ENCODE measurements around the gene ISLR2. TPM values are rescaled to one million over a fixed set of nuclear protein-coding genes. Genes with fewer than 3 reads are reported as not detected.

The ISLR2 gene
- polyA plus RNA-seq, 1 donor (not counting 4 experiments of a cell fraction or from before 2014, with no cell fraction given) = not detected

DNA sequence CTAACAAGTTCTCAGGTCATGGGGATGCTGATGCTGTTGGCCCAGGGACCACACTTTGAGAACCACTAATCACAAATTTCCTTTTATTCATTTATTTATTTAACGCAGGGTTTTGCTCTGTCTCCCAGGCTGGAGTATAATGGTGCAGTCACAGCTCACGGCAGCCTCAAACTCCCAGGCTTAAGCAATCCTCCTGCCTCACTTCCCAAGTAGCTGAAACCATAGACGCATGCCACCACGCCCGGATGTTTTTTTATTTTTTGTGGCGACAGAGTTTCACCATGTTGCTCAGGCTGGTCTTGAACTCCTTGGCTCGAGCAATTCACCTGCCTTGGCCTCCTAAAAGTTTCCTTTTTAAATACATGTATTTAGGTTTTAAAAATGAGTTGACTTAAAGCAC, 20.7 kb upstream of the ISLR2 start:
- no peaks in the 10 kb centered on the region for H3K4me1 ChIP-seq (ENCODE audit: control insufficient read depth, extremely low read depth, insufficient read depth, low read length)
- no peak for TF ChIP-seq CTCF (optimal IDR thresholded peaks at IDR 0.05 in 1 of 3, IDR thresholded peaks at IDR 0.05 in 1 of 3, conservative IDR thresholded peaks at IDR 0.05 in 1 of 3; ENCODE audit: extremely low read depth in 1 of 3, insufficient read depth in 2 of 3, low read length in 3 of 3)
- TF ChIP-seq EZH2 (IDR thresholded peaks at IDR 0.05; ENCODE audit: low read length) = no peak
- no peak overlapping the region for H3K4me3 ChIP-seq (ENCODE audit: control insufficient read depth in 2 of 3, extremely low read depth in 1 of 3, insufficient read depth in 2 of 3, low read depth in 1 of 3, low read length in 3 of 3)
- H2AFZ ChIP-seq (ENCODE audit: control insufficient read depth, low read length) = no peak overlapping the region
- H3K9me3 ChIP-seq (ENCODE audit: control insufficient read depth, low read depth, low read length) = no peaks in the 10 kb centered on the region
- H3K36me3 ChIP-seq (ENCODE audit: control insufficient read depth in 2 of 2, extremely low read depth in 1 of 2, insufficient read depth in 2 of 2, low read length in 2 of 2) = no peaks in the 10 kb centered on the region
- no peaks in the 10 kb centered on the region for H3K9me1 ChIP-seq (ENCODE audit: control insufficient read depth, extremely low read depth, insufficient read depth, low read length)
- no peak overlapping the region for H3K4me2 ChIP-seq (ENCODE audit: control insufficient read depth, extremely low read depth, insufficient read depth, low read depth, low read length)
- no peak overlapping the region for H3K9ac ChIP-seq (ENCODE audit: control insufficient read depth, extremely low read depth, insufficient read depth, low read length)
- DNase-seq (ENCODE audit: low read depth, low spot score) (no peak), FAIRE-seq (no peak)
- no peak overlapping the region for H3K27ac ChIP-seq (ENCODE audit: control insufficient read depth, insufficient read depth, low read length)
- no peaks in the 10 kb centered on the region for H3K79me2 ChIP-seq (ENCODE audit: control insufficient read depth, insufficient read depth, low read length)
- H4K20me1 ChIP-seq (ENCODE audit: control insufficient read depth, extremely low read depth, insufficient read depth, low read length) = no peaks in the 10 kb centered on the region
- no peaks in the 10 kb centered on the region for H3K27me3 ChIP-seq (ENCODE audit: control insufficient read depth, extremely low read depth, insufficient read depth, low read length)
- dilution Hi-C loops (cut with MboI; ENCODE audit: extremely low pct_ligation_motif_present, low sequenced_read_pairs) = no loop called here

GRCh38 chr15:74120426-74120825, 10.0 kb upstream of the ISLR2 start:
- Histone ChIP-seq H2AFZ (ENCODE audit: control insufficient read depth, low read length) (no peak overlapping the region), H3K27me3 (ENCODE audit: control insufficient read depth, extremely low read depth, insufficient read depth, low read length) (peaks cover 34% of the 10 kb centered on the region), H3K9me3 (ENCODE audit: control insufficient read depth, low read depth, low read length) (no peaks in the 10 kb centered on the region), H4K20me1 (ENCODE audit: control insufficient read depth, extremely low read depth, insufficient read depth, low read length) (no peaks in the 10 kb centered on the region), H3K9me1 (ENCODE audit: control insufficient read depth, extremely low read depth, insufficient read depth, low read length) (no peaks in the 10 kb centered on the region), H3K27ac (ENCODE audit: control insufficient read depth, insufficient read depth, low read length) (no peak overlapping the region), H3K79me2 (ENCODE audit: control insufficient read depth, insufficient read depth, low read length) (no peaks in the 10 kb centered on the region), H3K4me1 (ENCODE audit: control insufficient read depth, extremely low read depth, insufficient read depth, low read length) (no peaks in the 10 kb centered on the region), H3K4me3 (ENCODE audit: control insufficient read depth in 2 of 3, extremely low read depth in 1 of 3, insufficient read depth in 2 of 3, low read depth in 1 of 3, low read length in 3 of 3) (no peak overlapping the region), H3K9ac (ENCODE audit: control insufficient read depth, extremely low read depth, insufficient read depth, low read length) (no peak overlapping the region), H3K4me2 (ENCODE audit: control insufficient read depth, extremely low read depth, insufficient read depth, low read depth, low read length) (no peak overlapping the region), H3K36me3 (ENCODE audit: control insufficient read depth in 2 of 2, extremely low read depth in 1 of 2, insufficient read depth in 2 of 2, low read length in 2 of 2) (no peaks in the 10 kb centered on the region)
- dilution Hi-C loops (cut with MboI; ENCODE audit: extremely low pct_ligation_motif_present, low sequenced_read_pairs) = no loop called here
- no peak for DNase-seq (ENCODE audit: low read depth, low spot score)
- TF ChIP-seq EZH2 (IDR thresholded peaks at IDR 0.05; ENCODE audit: low read length) (no peak), CTCF (optimal IDR thresholded peaks at IDR 0.05 in 1 of 3, IDR thresholded peaks at IDR 0.05 in 1 of 3, conservative IDR thresholded peaks at IDR 0.05 in 1 of 3; ENCODE audit: extremely low read depth in 1 of 3, insufficient read depth in 2 of 3, low read length in 3 of 3) (no peak)
- FAIRE-seq = no peak
